SK-N-SH (cell line): ENCODE measurements around the gene ETV3L. TPM values are rescaled to one million over a fixed set of nuclear protein-coding genes. Genes with fewer than 3 reads are reported as not detected.

Source experiments
- CTCF ChIA-PET: fragments of 300-600, 350-600 bp; formaldehyde crosslinking; extraction: SDS; loops from one replicate; lab custom pipeline; 2021; lab: Yijun Ruan, JAX
- POLR2A ChIA-PET: fragments of 350-600 bp; sonication (Branson Sonifier 250); formaldehyde crosslinking; extraction: SDS; loops from one replicate; lab custom pipeline; 2020; ENCODE audit warnings: antibody characterized with exemption, inconsistent platforms; lab: Yijun Ruan, JAX
- DNase-seq: peaks from one replicate; pipeline ENCODE4 v3.0.0; 2012
- H2AFZ ChIP-seq: fragments of 200-600 bp; sonication (generic); 2 replicates; pipeline ENCODE4 v1.8.1; 2016; ENCODE audit warnings: antibody characterized with exemption, mild to moderate bottlenecking, low read depth
- H3F3A ChIP-seq: fragments of 200-600 bp; sonication (generic); replicated peaks from 2 replicates; pipeline ENCODE3; 2016; ENCODE audit warnings: antibody characterized with exemption, mild to moderate bottlenecking; ENCODE audit not compliant: insufficient read depth
- H3K27ac ChIP-seq, 2 experiments: fragments of 200-500 bp in 1 of 2; fragments of 200-600 bp in 1 of 2; sonication (Bioruptor generic) in 1 of 2; sonication (generic), shearing (Covaris generic) in 1 of 2; 2 replicates each; pipeline versions ENCODE4 v1.5.1 to v1.6.1; 2014 to 2016; ENCODE audit warnings: low read depth in 2 of 2, inconsistent platforms in 1 of 2, low read length in 1 of 2, mild to moderate bottlenecking in 1 of 2, mixed read lengths in 1 of 2
- H3K27me3 ChIP-seq: fragments of 200-600 bp; sonication (generic), shearing (Covaris generic); 2 replicates; pipeline ENCODE4 v1.6.1; 2016; ENCODE audit warnings: mixed run types; ENCODE audit not compliant: insufficient read depth
- H3K36me3 ChIP-seq, 2 experiments: fragments of 200-500 bp in 1 of 2; fragments of 200-600 bp in 1 of 2; sonication (Bioruptor generic) in 1 of 2; sonication (generic) in 1 of 2; replicated peaks in 1 of 2; 2 replicates each; pipeline versions ENCODE3 to v1.5.1; 2014 to 2016; ENCODE audit warnings: low read length in 1 of 2, mild to moderate bottlenecking in 1 of 2; ENCODE audit not compliant: insufficient read depth in 2 of 2, control insufficient read depth in 1 of 2
- H3K4me1 ChIP-seq, 2 experiments: fragments of 200-500 bp in 1 of 2; fragments of 200-600 bp in 1 of 2; sonication (Bioruptor generic) in 1 of 2; sonication (generic), shearing (Covaris generic) in 1 of 2; 2 replicates each; pipeline versions ENCODE4 v1.5.1 to v1.6.1; 2014 to 2016; ENCODE audit warnings: low read depth in 1 of 2, low read length in 1 of 2, mixed run types in 1 of 2; ENCODE audit not compliant: insufficient read depth in 2 of 2, control insufficient read depth in 1 of 2
- H3K4me2 ChIP-seq: fragments of 200-600 bp; sonication (generic), shearing (Covaris generic); 2 replicates; pipeline ENCODE4 v1.6.1; 2017; ENCODE audit warnings: mixed run types
- H3K4me3 ChIP-seq, 2 experiments: fragments of 200-500 bp in 1 of 2; fragments of 200-600 bp in 1 of 2; sonication (Bioruptor generic) in 1 of 2; sonication (generic), shearing (Covaris generic) in 1 of 2; 2 replicates each; pipeline versions ENCODE4 v1.5.1 to v1.8.1; 2014 to 2016; ENCODE audit warnings: low read depth in 2 of 2, inconsistent platforms in 1 of 2, low read length in 1 of 2, mild to moderate bottlenecking in 1 of 2, mixed read lengths in 1 of 2, moderate library complexity in 1 of 2
- H3K79me2 ChIP-seq: fragments of 200-600 bp; sonication (generic); 2 replicates; pipeline ENCODE4 v1.8.1; 2017; ENCODE audit warnings: mild to moderate bottlenecking; ENCODE audit not compliant: insufficient read depth
- H3K9ac ChIP-seq: fragments of 200-600 bp; sonication (generic); 2 replicates; pipeline ENCODE4 v1.6.1; 2017; ENCODE audit warnings: mixed run types
- H3K9me2 ChIP-seq: fragments of 200-600 bp; sonication (generic); 2 replicates; pipeline ENCODE4 v1.6.1; 2017; ENCODE audit warnings: mixed run types
- H3K9me3 ChIP-seq: fragments of 200-600 bp; sonication (generic); 2 replicates; pipeline ENCODE4 v1.6.1; 2017; ENCODE audit warnings: mixed run types, mild to moderate bottlenecking, moderate library complexity
- H4K20me1 ChIP-seq: fragments of 200-600 bp; sonication (generic); 2 replicates; pipeline ENCODE4 v1.6.1; 2017; ENCODE audit warnings: mild to moderate bottlenecking, mixed run types; ENCODE audit not compliant: insufficient read depth
- ELF1 ChIP-seq: IDR thresholded peaks from 2 replicates; pipeline ENCODE4 v1.4.0; 2012
- EP300 ChIP-seq, 2 experiments: IDR thresholded peaks; 2 replicates each; pipeline versions ENCODE4 v1.4.0 to v1.6.1; 2012; ENCODE audit warnings: borderline replicate concordance in 1 of 2, low read depth in 1 of 2, low read length in 1 of 2
- EZH2phosphoT487 ChIP-seq: fragments of 200-600 bp; sonication (generic); IDR thresholded peaks from 2 replicates; pipeline ENCODE4 v1.6.1; 2017; ENCODE audit warnings: low read depth, mixed run types, mild to moderate bottlenecking, antibody characterized with exemption, moderate library complexity, borderline replicate concordance
- FOXJ3 ChIP-seq: sonication (generic); formaldehyde crosslinking; IDR thresholded peaks from 2 replicates; pipeline ENCODE4 v1.5.1; 2020; ENCODE audit warnings: mild to moderate bottlenecking, missing genetic modification reagents
- FOXM1 ChIP-seq: IDR thresholded peaks from 2 replicates; pipeline ENCODE4 v1.4.0; 2012; ENCODE audit warnings: low read depth, mild to moderate bottlenecking
- GATA2 ChIP-seq: sonication (generic); formaldehyde crosslinking; IDR thresholded peaks from 2 replicates; pipeline ENCODE4 v1.5.0; 2020; ENCODE audit warnings: mild to moderate bottlenecking, missing genetic modification reagents
- MAX ChIP-seq: IDR thresholded peaks from 2 replicates; pipeline ENCODE4 v1.4.0; 2012; ENCODE audit warnings: low read depth
- MEF2A ChIP-seq: IDR thresholded peaks from 2 replicates; pipeline ENCODE4 v1.4.0; 2012; ENCODE audit warnings: low read depth, borderline replicate concordance
- NRF1 ChIP-seq: IDR thresholded peaks from 2 replicates; pipeline ENCODE4 v1.6.1; 2012; ENCODE audit warnings: low read depth, mild to moderate bottlenecking, low read length
- PBX3 ChIP-seq: IDR thresholded peaks from 2 replicates; pipeline ENCODE4; 2012
- RAD21 ChIP-seq: IDR thresholded peaks from 2 replicates; pipeline ENCODE4 v1.6.1; 2012; ENCODE audit warnings: mild to moderate bottlenecking, low read length
- REST ChIP-seq: IDR thresholded peaks from 2 replicates; pipeline ENCODE4 v1.6.1; 2012; ENCODE audit warnings: mild to moderate bottlenecking, low read depth, low read length, moderate library complexity
- RXRA ChIP-seq: IDR thresholded peaks from 2 replicates; pipeline ENCODE4 v1.4.0; 2012; ENCODE audit warnings: low read depth, mild to moderate bottlenecking, borderline replicate concordance
- SIN3A ChIP-seq: IDR thresholded peaks from 2 replicates; pipeline ENCODE4 v1.6.1; 2012; ENCODE audit warnings: low read depth, mild to moderate bottlenecking, low read length, moderate library complexity, borderline replicate concordance
- SMC3 ChIP-seq: IDR thresholded peaks from 2 replicates; pipeline ENCODE4 v1.6.1; 2012; ENCODE audit warnings: low read depth, low read length, improper control_type of control experiment
- TCF12 ChIP-seq: IDR thresholded peaks from 2 replicates; pipeline ENCODE4 v1.4.0; 2012
- TEAD4 ChIP-seq: IDR thresholded peaks from 2 replicates; pipeline ENCODE4 v1.4.0; 2012; ENCODE audit warnings: mild to moderate bottlenecking, borderline replicate concordance; ENCODE audit not compliant: insufficient read depth
- USF2 ChIP-seq: fragments of 150-350 bp; IDR thresholded peaks from 2 replicates; pipeline ENCODE4 v1.6.1; 2017; ENCODE audit warnings: antibody characterized with exemption, low read length, low read depth, borderline replicate concordance
- YY1 ChIP-seq: IDR thresholded peaks from 2 replicates; pipeline ENCODE4 v1.4.0; 2012; ENCODE audit warnings: low read depth, mild to moderate bottlenecking
- ZBTB33 ChIP-seq: IDR thresholded peaks from 2 replicates; pipeline ENCODE4 v1.4.0; 2012; ENCODE audit warnings: low read depth, borderline replicate concordance
- WGBS: methylation state at CpG from one replicate; pipeline ENCODE4 v1.1.6; 2017; ENCODE audit warnings: low lambda C conversion rate; 5-methylcytosine and 5-hydroxymethylcytosine counted together
- polyA plus RNA-seq, 3 experiments: library from polyadenylated mRNA; depleted of rRNA; stranded (reverse); fragments of >200 nt; gene quantifications; 2 replicates each; pipeline ENCODE4 v1.2.3, GENCODE V29; 2012

Gene ETV3L
- polyA plus RNA-seq, 1 of the 3 experiments (the other 2 are of a cell fraction): not detected

GRCh38 chr1:157044326-157044725 is 55.3 kb downstream of the ETV3L start:
- H4K20me1 ChIP-seq: peaks cover 53% of the 10 kb centered on the region
- H3F3A ChIP-seq: peaks cover 9% of the 10 kb centered on the region
- no peak for DNase-seq
- CTCF ChIA-PET: interaction anchor here (1.0 to 1.5 kb wide), 4 partner anchors 74 to 135 kb away, joined by 3 to 4 read pairs (median 3); no protein-coding TSS in a partner anchor
- peaks cover 0 to 10% of the 10 kb centered on the region in 2 experiments for H3K36me3 ChIP-seq
- H3K9me2 ChIP-seq: no peaks in the 10 kb centered on the region
- peaks cover 15 to 30% of the 10 kb centered on the region in 2 experiments for H3K4me1 ChIP-seq
- no peak for TF ChIP-seq PBX3
- TF ChIP-seq FOXM1: no peak
- no peak for TF ChIP-seq USF2
- TF ChIP-seq GATA2 (CRISPR knock-in tag): no peak
- TF ChIP-seq RXRA: no peak
- TF ChIP-seq REST: no peak
- no peak for TF ChIP-seq MEF2A
- no peak for TF ChIP-seq TEAD4
- TF ChIP-seq ELF1: no peak
- TF ChIP-seq EZH2phosphoT487: no peak
- TF ChIP-seq ZBTB33: no peak
- no peak for TF ChIP-seq FOXJ3 (CRISPR knock-in tag)
- no peak for TF ChIP-seq SMC3
- no peak for TF ChIP-seq MAX
- no peak for TF ChIP-seq TCF12
- no peak for TF ChIP-seq YY1
- no peak for TF ChIP-seq RAD21
- TF ChIP-seq SIN3A: no peak
- no peak for TF ChIP-seq NRF1
- TF ChIP-seq EP300 (IDR thresholded peaks at IDR 0.05; ENCODE audit: borderline replicate concordance in 1 of 2, low read depth in 1 of 2, low read length in 1 of 2): no peak
- TF ChIP-seq, all 33 proteins: peak for 0
- Histone ChIP-seq H3K4me2 (peak overlapping the region; percentile 88), H3K79me2 (peaks cover 58% of the 10 kb centered on the region), H3K4me3 (peak overlapping the region; percentile 66 to 90), H3K9me3 (no peaks in the 10 kb centered on the region), H3K27me3 (no peaks in the 10 kb centered on the region), H3K27ac (peak overlapping the region; percentile 19 to 69), H2AFZ (0 out of 2 replicates have a peak overlapping the region, but pooled peaks have one; percentile 84), H3K9ac (peak overlapping the region; percentile 96)
- POLR2A ChIA-PET: interaction anchor here (1.0 kb wide), 1 partner anchor 368 kb away, joined by 4 read pairs; no protein-coding TSS in a partner anchor
- 50% methylated on average over 6 of the region's 6 CpGs for WGBS
